GM23338 (cell line): Measurements from ENCODE around the gene TULP4. TPM values are rescaled to one million over a fixed set of nuclear protein-coding genes. Genes with fewer than 3 reads are reported as not detected.
"Not testable (repeated sequence)": the region's sequence is repeated elsewhere in the genome, so short reads cannot be mapped to it uniquely, and the experiment has no call there.

Source experiments
- ATAC-seq: fragments of 200-7000 bp; cut with Tn5 transposase; 3 replicates; pipeline ENCODE4 v1.9.1; 2020
- DNase-seq: peaks from one replicate; pipeline ENCODE4 v3.0.0-alpha.2; 2015; ENCODE audit warnings: low spot score
- H2AFZ ChIP-seq: fragments of 200-600 bp; sonication (generic); 2 replicates; pipeline ENCODE4 v1.8.0; 2016; ENCODE audit warnings: antibody characterized with exemption, mild to moderate bottlenecking, moderate library complexity
- H3F3A ChIP-seq: fragments of 200-600 bp; sonication (generic); replicated peaks from 2 replicates; pipeline ENCODE4 v1.8.0; 2017; ENCODE audit warnings: antibody characterized with exemption, mixed run types, low read depth
- H3K27ac ChIP-seq: fragments of 200-600 bp; sonication (generic); 2 replicates; pipeline ENCODE4 v1.6.1; 2016; ENCODE audit warnings: low read depth
- H3K27me3 ChIP-seq: fragments of 200-600 bp; sonication (generic); 2 replicates; pipeline ENCODE4 v1.8.0; 2016; ENCODE audit warnings: mild to moderate bottlenecking, mixed run types, moderate library complexity; ENCODE audit not compliant: insufficient read depth
- H3K36me3 ChIP-seq: fragments of 200-600 bp; sonication (generic); 2 replicates; pipeline ENCODE4 v1.8.0; 2016; ENCODE audit warnings: mild to moderate bottlenecking; ENCODE audit not compliant: insufficient read depth
- H3K4me1 ChIP-seq: fragments of 200-600 bp; sonication (generic); 2 replicates; pipeline ENCODE4 v1.8.0; 2016; ENCODE audit warnings: mild to moderate bottlenecking, moderate library complexity; ENCODE audit not compliant: insufficient read depth
- H3K4me2 ChIP-seq: fragments of 200-600 bp; sonication (generic); 2 replicates; pipeline ENCODE4 v1.7.1; 2017; ENCODE audit warnings: mixed run types
- H3K4me3 ChIP-seq: fragments of 200-600 bp; sonication (generic); 2 replicates; pipeline ENCODE4 v1.6.1; 2016; ENCODE audit warnings: mixed run types
- H3K79me2 ChIP-seq: fragments of 200-600 bp; sonication (generic); replicated peaks from 2 replicates; pipeline ENCODE4 v1.8.0; 2017; ENCODE audit warnings: mild to moderate bottlenecking; ENCODE audit not compliant: insufficient read depth
- H3K9me2 ChIP-seq: fragments of 200-600 bp; sonication (generic); 2 replicates; pipeline ENCODE4 v1.8.0; 2017; ENCODE audit not compliant: insufficient read depth
- H4K20me1 ChIP-seq: fragments of 200-600 bp; sonication (generic); replicated peaks from 2 replicates; pipeline ENCODE4 v1.8.0; 2017; ENCODE audit warnings: mild to moderate bottlenecking; ENCODE audit not compliant: insufficient read depth
- H3K27ac Mint-ChIP-seq: 2 replicates; pipeline ENCODE4 v1.8.0; 2020; ENCODE audit warnings: inconsistent platforms, mild to moderate bottlenecking, moderate library complexity, mixed read lengths
- H3K27me3 Mint-ChIP-seq: 3 replicates; pipeline ENCODE4 v1.8.0; 2022; ENCODE audit warnings: low read depth, mild to moderate bottlenecking, moderate library complexity, mixed read lengths, inconsistent platforms; ENCODE audit not compliant: insufficient read depth, poor library complexity
- H3K36me3 Mint-ChIP-seq: 3 replicates; pipeline ENCODE4 v1.8.0; 2021; ENCODE audit warnings: low read depth, mild to moderate bottlenecking, inconsistent platforms, moderate library complexity, mixed read lengths
- H3K4me1 Mint-ChIP-seq: 3 replicates; pipeline ENCODE4 v1.8.0; 2020; ENCODE audit warnings: mild to moderate bottlenecking, inconsistent platforms, mixed read lengths
- H3K4me3 Mint-ChIP-seq: 3 replicates; pipeline ENCODE4 v1.8.0; 2021; ENCODE audit warnings: moderate library complexity, mild to moderate bottlenecking, inconsistent platforms, mixed read lengths
- H3K9me3 Mint-ChIP-seq: 3 replicates; pipeline ENCODE4 v1.8.0; 2020; ENCODE audit warnings: moderate library complexity, mild to moderate bottlenecking, inconsistent platforms, mixed read lengths
- CTCF ChIP-seq, 2 experiments: fragments of 200-600 bp in 1 of 2; sonication (generic) in 1 of 2; conservative IDR thresholded peaks; 2 replicates each; pipeline versions ENCODE4 v1.5.1 to v1.6.1; 2016 to 2017; ENCODE audit warnings: antibody characterized with exemption in 2 of 2, low read depth in 2 of 2, mild to moderate bottlenecking in 2 of 2, moderate library complexity in 1 of 2
- ETS1 ChIP-seq: IDR thresholded peaks from 2 replicates; pipeline ENCODE4 v1.6.1; 2016; ENCODE audit warnings: antibody characterized with exemption
- NANOG ChIP-seq: IDR thresholded peaks from 2 replicates; pipeline ENCODE4 v1.6.1; 2016; ENCODE audit warnings: antibody characterized with exemption, borderline replicate concordance
- POLR2AphosphoS5 ChIP-seq: IDR thresholded peaks from 2 replicates; pipeline ENCODE4 v1.6.1; 2016; ENCODE audit warnings: antibody characterized with exemption, low read depth
- REST ChIP-seq: IDR thresholded peaks from one replicate; pipeline ENCODE4 v1.6.1; 2018; ENCODE audit warnings: antibody characterized with exemption; ENCODE audit not compliant: unreplicated experiment
- ZNF331 ChIP-seq: fragments of 250-450 bp; sonication (Bioruptor Pico); IDR thresholded peaks from 2 replicates; pipeline ENCODE4 v1.5.0; 2020; ENCODE audit warnings: low read depth, mild to moderate bottlenecking, moderate library complexity
- polyA plus RNA-seq: library from polyadenylated mRNA; unstranded; fragments of >200 nt; fragmentation: Nextera tagmentation; extraction: Ambion mirVana; gene quantifications from 2 replicates; pipeline ENCODE4 v1.2.1, GENCODE V29; 2016
- total RNA-seq: library from RNA; depleted of rRNA; stranded (reverse); fragments of >200 nt; shearing (Covaris generic); gene quantifications from 2 replicates; pipeline ENCODE4 v1.2.3, GENCODE V29; 2014

Gene TULP4
- total and polyA plus RNA-seq, 2 experiments from 2014 or later: 31.2 to 50.2 TPM

GRCh38 chr6:158337332-158337731 lies 25.1 kb downstream of the TULP4 start:
- Histone ChIP-seq H3K36me3 (no peaks in the 10 kb centered on the region), H3K27ac (no peak overlapping the region; the same call in 1 of the 2 replicates), H2AFZ (no peak overlapping the region), H3K27me3 (no peaks in the 10 kb centered on the region), H3K4me2 (no peak overlapping the region; the same call in 1 of the 2 replicates), H3F3A (no peaks in the 10 kb centered on the region), H4K20me1 (no peaks in the 10 kb centered on the region; the same call in 1 of the 2 replicates), H3K9me2 (no peaks in the 10 kb centered on the region), H3K4me3 (no peak overlapping the region), H3K79me2 (peaks cover 36% of the 10 kb centered on the region), H3K4me1 (peaks cover 47% of the 10 kb centered on the region)
- peaks cover 63% of the 10 kb centered on the region for H3K4me1 Mint-ChIP-seq
- ATAC-seq (no peak), DNase-seq (no peak)
- peaks cover 32% of the 10 kb centered on the region for H3K36me3 Mint-ChIP-seq
- H3K27me3 Mint-ChIP-seq: peaks cover 18% of the 10 kb centered on the region
- H3K27ac Mint-ChIP-seq: no peak overlapping the region
- H3K9me3 Mint-ChIP-seq: peaks cover 20% of the 10 kb centered on the region; the same call in 2 of the 3 replicates
- no peak for TF ChIP-seq ZNF331 (CRISPR knock-in tag)
- no peak for TF ChIP-seq POLR2AphosphoS5
- H3K4me3 Mint-ChIP-seq: no peak overlapping the region; the same call in 2 of the 3 replicates

- TF ChIP-seq CTCF (conservative IDR thresholded peaks at IDR 0.05; ENCODE audit: low read depth in 2 of 2): no peak
- no peak for TF ChIP-seq ETS1
- H3K27me3 ChIP-seq: no peaks in the 10 kb centered on the region
- H3K79me2 ChIP-seq: peaks cover 35% of the 10 kb centered on the region
- peak overlapping the region; percentile 49 for H3K4me2 ChIP-seq
- Mint-ChIP-seq H3K4me1 (peaks cover 72% of the 10 kb centered on the region), H3K4me3 (peak overlapping the region; percentile 63), H3K9me3 (peaks cover 9% of the 10 kb centered on the region; the same call in 2 of the 3 replicates), H3K27me3 (peaks cover 18% of the 10 kb centered on the region), H3K36me3 (peaks cover 23% of the 10 kb centered on the region; the same call in 2 of the 3 replicates), H3K27ac (peak overlapping the region; percentile 96)
- H3K4me3 ChIP-seq: peak overlapping the region; percentile 21; the same call in 1 of the 2 replicates
- no peaks in the 10 kb centered on the region for H3F3A ChIP-seq
- no peaks in the 10 kb centered on the region for H4K20me1 ChIP-seq
- no peaks in the 10 kb centered on the region for H3K9me2 ChIP-seq
- no peaks in the 10 kb centered on the region for H3K36me3 ChIP-seq
- ATAC-seq (peak; percentile 53), DNase-seq (peak; percentile 39)
- no peak overlapping the region for H2AFZ ChIP-seq
- H3K4me1 ChIP-seq: peaks cover 56% of the 10 kb centered on the region
- peak overlapping the region; percentile 88 for H3K27ac ChIP-seq
These were observed 26.2 kb downstream of the TULP4 start for GRCh38 chr6:158338311-158339112.

GRCh38 chr6:158339197-158339596 lies 26.9 kb downstream of the TULP4 start:
- not testable (repeated sequence) for H3F3A ChIP-seq, H3K27me3 ChIP-seq, H2AFZ ChIP-seq, H3K36me3 ChIP-seq, H3K9me2 ChIP-seq, H4K20me1 ChIP-seq, H3K9me3 Mint-ChIP-seq
- DNase-seq: peak; percentile 93
- H3K27ac ChIP-seq: peak overlapping the region; percentile 88
- H3K4me1 ChIP-seq: peaks cover 59% of the 10 kb centered on the region
- peak overlapping the region; percentile 21; the same call in 1 of the 2 replicates for H3K4me3 ChIP-seq
- peak; percentile 74 for ATAC-seq
- Mint-ChIP-seq H3K27ac (peak overlapping the region; percentile 96), H3K4me1 (peaks cover 76% of the 10 kb centered on the region), H3K36me3 (peaks cover 23% of the 10 kb centered on the region; the same call in 2 of the 3 replicates), H3K4me3 (peak overlapping the region; percentile 63), H3K27me3 (peaks cover 18% of the 10 kb centered on the region)
- H3K4me2 ChIP-seq: peak overlapping the region; percentile 49; the same call in 1 of the 2 replicates
- H3K79me2 ChIP-seq: peaks cover 29% of the 10 kb centered on the region
- TF ChIP-seq NANOG: peak; percentile 68; the same call in 1 of the 2 replicates
- peak; percentile 18 for TF ChIP-seq REST
